Mammary epithelial cell (primary cell): Measurements from ENCODE around the gene SIX5.

Experiments
- EZH2 ChIP-seq: IDR thresholded peaks from 2 replicates; pipeline ENCODE4 v1.6.1; 2012; ENCODE audit warnings: low read length, inconsistent platforms, borderline replicate concordance
- TF ChIP-seq, protein P1 (sequence below), 2 donors: IDR thresholded peaks in 1 of 2; conservative IDR thresholded peaks in 1 of 2; 2 replicates each; pipeline ENCODE4 v1.5.1; 2011 to 2012; ENCODE audit warnings: inconsistent platforms in 2 of 2, low read length in 2 of 2, mild to moderate bottlenecking in 2 of 2, control low read depth in 1 of 2, low read depth in 1 of 2; ENCODE audit not compliant: insufficient read depth in 1 of 2; ENCODE audit errors: extremely low read depth in 1 of 2

DNA sequence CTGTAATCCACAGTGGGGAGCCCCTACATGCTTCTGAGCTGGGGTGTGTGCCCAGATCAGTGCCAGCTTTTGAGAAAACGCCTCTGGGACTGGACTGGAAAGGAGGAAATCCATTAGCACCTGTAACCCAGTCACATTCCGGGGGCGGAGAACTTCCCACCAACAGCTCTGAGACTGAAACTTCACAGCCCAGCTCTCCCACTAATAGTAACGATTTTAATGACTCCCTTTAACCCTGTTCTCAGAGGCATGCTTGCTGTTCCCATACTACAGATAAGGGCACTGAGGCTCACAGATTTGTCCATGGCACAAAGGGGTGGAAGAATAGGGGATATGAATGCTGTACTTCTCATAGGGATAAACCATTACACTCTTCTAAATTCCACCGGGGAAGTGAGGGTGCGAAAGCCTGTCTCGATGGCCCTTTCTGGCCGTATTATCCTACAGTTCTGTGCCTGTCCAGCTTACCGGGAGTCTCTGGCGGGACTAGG lies 39.2 kb downstream of the SIX5 start:
- TF ChIP-seq, protein P1, sequence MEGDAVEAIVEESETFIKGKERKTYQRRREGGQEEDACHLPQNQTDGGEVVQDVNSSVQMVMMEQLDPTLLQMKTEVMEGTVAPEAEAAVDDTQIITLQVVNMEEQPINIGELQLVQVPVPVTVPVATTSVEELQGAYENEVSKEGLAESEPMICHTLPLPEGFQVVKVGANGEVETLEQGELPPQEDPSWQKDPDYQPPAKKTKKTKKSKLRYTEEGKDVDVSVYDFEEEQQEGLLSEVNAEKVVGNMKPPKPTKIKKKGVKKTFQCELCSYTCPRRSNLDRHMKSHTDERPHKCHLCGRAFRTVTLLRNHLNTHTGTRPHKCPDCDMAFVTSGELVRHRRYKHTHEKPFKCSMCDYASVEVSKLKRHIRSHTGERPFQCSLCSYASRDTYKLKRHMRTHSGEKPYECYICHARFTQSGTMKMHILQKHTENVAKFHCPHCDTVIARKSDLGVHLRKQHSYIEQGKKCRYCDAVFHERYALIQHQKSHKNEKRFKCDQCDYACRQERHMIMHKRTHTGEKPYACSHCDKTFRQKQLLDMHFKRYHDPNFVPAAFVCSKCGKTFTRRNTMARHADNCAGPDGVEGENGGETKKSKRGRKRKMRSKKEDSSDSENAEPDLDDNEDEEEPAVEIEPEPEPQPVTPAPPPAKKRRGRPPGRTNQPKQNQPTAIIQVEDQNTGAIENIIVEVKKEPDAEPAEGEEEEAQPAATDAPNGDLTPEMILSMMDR (conservative IDR thresholded peaks at IDR 0.05 in 1 of 2, IDR thresholded peaks at IDR 0.05 in 1 of 2; ENCODE audit: extremely low read depth in 1 of 2, insufficient read depth in 1 of 2, low read depth in 1 of 2, low read length in 2 of 2): no peak
- no peak for TF ChIP-seq EZH2
